Effector memory CD4-positive, alpha-beta T cell (primary cell): ENCODE measurements around the gene PECR.

ENCODE experiments used
- DNase-seq, 3 donors: peaks; one replicate each; pipeline ENCODE4 v3.0.0-alpha.2; 2020
- H3K27ac ChIP-seq: 2 replicates; pipeline ENCODE4 v1.7.0; 2013; ENCODE audit warnings: mild to moderate bottlenecking, low read length, moderate library complexity; ENCODE audit not compliant: insufficient read depth, poor library complexity, severe bottlenecking
- H3K27me3 ChIP-seq: replicated peaks from 2 replicates; pipeline ENCODE4 v1.7.0; 2013; ENCODE audit warnings: mild to moderate bottlenecking, low read length; ENCODE audit not compliant: insufficient read depth, control insufficient read depth, poor library complexity, severe bottlenecking
- H3K36me3 ChIP-seq: 2 replicates; pipeline ENCODE4 v1.7.0; 2013; ENCODE audit warnings: mild to moderate bottlenecking, low read length, moderate library complexity; ENCODE audit not compliant: control insufficient read depth, insufficient read depth
- H3K4me1 ChIP-seq: 2 replicates; pipeline ENCODE4 v1.7.0; 2013; ENCODE audit warnings: low read length, mild to moderate bottlenecking; ENCODE audit not compliant: control insufficient read depth, insufficient read depth, poor library complexity, severe bottlenecking
- H3K4me3 ChIP-seq: 2 replicates; pipeline ENCODE4 v1.7.0; 2013; ENCODE audit warnings: low read length, low read depth, mild to moderate bottlenecking; ENCODE audit not compliant: insufficient read depth, poor library complexity, severe bottlenecking
- H3K9me3 ChIP-seq: 2 replicates; pipeline ENCODE4 v1.7.0; 2013; ENCODE audit warnings: mild to moderate bottlenecking, low read length, moderate library complexity; ENCODE audit not compliant: control insufficient read depth

PECR gene

DNA sequence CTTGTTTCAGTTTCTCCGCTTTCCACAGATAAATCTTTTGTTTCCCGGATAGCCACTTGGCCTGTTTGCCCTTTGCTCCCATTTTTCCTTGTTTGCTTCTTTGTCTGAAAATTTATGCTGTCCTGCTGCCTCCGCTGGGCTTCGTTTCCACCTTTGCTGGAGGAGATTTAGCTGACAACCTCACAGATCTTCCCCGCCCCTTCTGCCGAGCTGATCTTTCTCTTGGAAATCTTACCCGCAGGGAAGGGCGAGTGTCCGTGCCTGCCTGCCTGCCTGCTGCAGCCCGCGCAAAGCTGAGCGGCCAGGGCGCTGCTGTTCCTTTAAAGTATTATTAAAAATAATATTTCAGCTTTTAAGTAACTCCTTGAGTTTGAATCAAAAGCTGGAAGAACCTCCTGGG, 26.2 kb upstream of the PECR start:
- H3K27ac ChIP-seq: no peak overlapping the region
- H3K4me3 ChIP-seq: no peak overlapping the region

DNA sequence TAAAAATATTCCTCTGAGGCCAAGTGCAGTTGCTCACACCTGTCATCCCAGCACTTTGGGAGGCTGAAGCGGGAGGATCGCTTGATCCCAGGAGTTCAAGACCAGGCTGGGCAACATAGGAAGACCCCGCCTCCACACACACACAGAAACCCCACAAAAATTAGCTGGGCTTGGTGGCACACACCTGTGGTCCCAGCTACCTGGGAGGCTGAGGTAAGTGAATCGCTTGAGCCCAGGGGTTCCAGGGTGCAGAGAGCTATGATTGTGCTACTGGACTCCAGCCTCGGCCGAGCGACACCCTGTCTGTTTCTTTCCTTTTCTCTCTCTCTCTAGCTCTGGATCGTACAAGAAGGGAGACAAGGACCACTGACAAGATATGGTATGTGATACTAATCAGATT, 25.7 kb upstream of the PECR start:
- H3K9me3 ChIP-seq: no peaks in the 10 kb centered on the region
- H3K36me3 ChIP-seq: peaks cover 13% of the 10 kb centered on the region
- H3K27me3 ChIP-seq: no peaks in the 10 kb centered on the region
- peaks cover 4% of the 10 kb centered on the region for H3K4me1 ChIP-seq
- H3K4me3 ChIP-seq: no peak overlapping the region
- DNase-seq: no peak
- no peak overlapping the region for H3K27ac ChIP-seq

More for the DNA sequence above, 26.2 kb upstream of the PECR start:
- no peaks in the 10 kb centered on the region for H3K27me3 ChIP-seq
- no peaks in the 10 kb centered on the region for H3K9me3 ChIP-seq
- DNase-seq: no peak
- H3K36me3 ChIP-seq: peaks cover 13% of the 10 kb centered on the region
- peaks cover 4% of the 10 kb centered on the region for H3K4me1 ChIP-seq

DNA sequence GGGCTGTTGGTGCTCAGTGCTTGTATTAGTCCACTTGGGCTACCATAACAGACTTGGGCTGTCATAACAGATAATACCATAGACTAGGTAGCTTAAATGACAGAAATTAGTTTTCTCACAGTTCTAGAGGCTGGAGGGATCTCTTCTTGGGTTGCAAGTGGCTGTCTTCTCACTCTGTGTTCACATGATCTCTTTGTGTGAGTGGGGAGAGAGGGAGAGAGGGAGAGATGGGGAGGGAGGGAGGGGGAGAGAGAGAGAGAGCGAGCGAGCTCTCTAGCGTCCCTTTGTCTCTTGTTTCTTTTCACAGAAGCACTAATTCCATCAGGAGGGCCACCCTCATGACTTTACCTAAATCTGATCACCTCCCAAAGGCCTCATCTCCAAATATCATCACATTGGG, 23.1 kb upstream of the PECR start:
- DNase-seq: no peak
- no peaks in the 10 kb centered on the region for H3K4me1 ChIP-seq
- no peaks in the 10 kb centered on the region for H3K9me3 ChIP-seq
- H3K36me3 ChIP-seq: peaks cover 12% of the 10 kb centered on the region
- H3K27ac ChIP-seq: no peak overlapping the region
- H3K4me3 ChIP-seq: no peak overlapping the region
- H3K27me3 ChIP-seq: no peaks in the 10 kb centered on the region

DNA sequence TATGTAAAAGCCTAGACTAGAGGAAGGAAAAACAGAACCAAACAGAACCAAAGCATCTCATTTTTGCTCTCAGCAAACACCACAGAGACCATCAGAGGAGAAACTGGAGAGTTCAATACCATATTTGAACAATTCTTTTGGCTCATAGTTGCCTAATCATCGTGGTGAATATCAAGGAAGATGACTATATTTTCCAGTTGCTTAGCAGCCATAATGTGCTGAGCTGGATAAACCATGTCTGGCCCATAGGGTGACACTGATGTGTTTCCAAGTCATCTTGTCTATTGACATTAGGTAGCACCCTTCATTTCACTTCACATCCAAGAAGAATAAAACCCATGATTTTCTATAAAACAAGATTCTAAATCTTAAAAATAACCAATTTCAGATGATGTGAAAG, 21.6 kb upstream of the PECR start:
- Histone ChIP-seq H3K27me3 (no peaks in the 10 kb centered on the region), H3K4me3 (no peak overlapping the region), H3K27ac (no peak overlapping the region), H3K4me1 (no peaks in the 10 kb centered on the region), H3K9me3 (no peaks in the 10 kb centered on the region), H3K36me3 (peaks cover 12% of the 10 kb centered on the region)
- no peak for DNase-seq

DNA sequence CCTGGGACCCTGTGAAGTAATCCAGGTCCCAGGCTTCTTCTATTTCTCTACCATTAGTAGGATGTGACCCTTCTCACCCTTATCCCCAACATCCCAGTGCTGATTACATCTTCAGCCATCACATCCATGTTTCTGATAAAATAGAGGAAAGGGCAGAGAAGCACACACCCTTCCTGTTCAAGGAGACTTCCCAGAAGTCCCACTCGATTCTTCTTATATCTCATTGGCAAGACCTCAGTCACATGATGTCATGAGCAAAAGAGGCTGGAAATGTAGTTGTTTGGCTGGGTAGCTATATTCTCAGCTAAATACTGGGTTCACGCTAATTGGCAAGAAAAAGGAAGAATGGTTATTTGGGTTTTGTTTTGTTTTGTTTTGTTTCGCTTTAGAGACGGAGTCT, 19.5 kb upstream of the PECR start:
- no peak overlapping the region for H3K4me3 ChIP-seq
- no peaks in the 10 kb centered on the region for H3K27me3 ChIP-seq
- no peak overlapping the region for H3K27ac ChIP-seq
- peaks cover 15% of the 10 kb centered on the region for H3K36me3 ChIP-seq
- H3K4me1 ChIP-seq: no peaks in the 10 kb centered on the region
- DNase-seq: no peak
- no peaks in the 10 kb centered on the region for H3K9me3 ChIP-seq

DNA sequence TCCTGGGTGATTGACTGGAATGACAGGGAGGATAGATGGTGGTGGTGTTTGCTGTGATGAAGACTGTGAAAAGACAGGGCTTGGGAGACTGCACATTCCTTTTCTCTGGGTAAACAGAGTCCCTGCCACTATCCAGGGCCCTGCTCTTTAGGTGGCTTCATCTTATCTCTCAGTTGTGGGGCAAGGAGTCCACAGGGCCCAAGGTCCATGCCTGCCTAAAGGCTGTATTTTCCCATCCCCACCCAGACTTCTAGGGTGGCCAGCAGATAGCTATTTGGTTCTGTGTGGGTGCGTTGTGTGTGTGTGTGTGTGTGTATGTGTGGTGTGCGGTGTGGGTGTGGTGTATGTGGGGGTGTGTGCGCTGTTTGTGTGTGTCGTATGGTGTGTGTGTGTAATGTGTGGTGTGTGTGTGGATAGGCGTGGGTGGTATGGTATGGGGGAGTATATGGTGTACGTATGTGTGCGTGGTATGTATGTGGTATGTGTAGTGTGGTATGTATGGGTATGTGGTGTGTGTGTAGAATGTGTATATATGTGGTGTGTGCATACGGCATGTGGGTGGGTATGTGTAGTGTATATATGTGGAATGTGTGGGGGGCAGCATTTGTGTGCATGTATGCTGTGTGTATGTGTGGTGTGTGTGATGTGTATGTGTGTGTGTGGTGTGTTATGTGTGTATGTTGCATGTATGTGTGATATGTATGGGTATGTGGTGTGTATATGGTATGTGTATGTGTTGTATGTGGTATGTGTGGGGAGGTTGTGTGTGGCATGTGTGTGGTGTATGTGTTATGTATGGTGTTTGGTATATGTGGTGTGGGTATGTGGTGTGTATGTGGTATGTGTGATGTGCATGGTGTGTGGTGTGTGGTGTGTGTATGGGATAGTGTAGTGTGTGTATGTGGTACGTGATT, 17.1 kb upstream of the PECR start:
- Histone ChIP-seq H3K4me1 (no peaks in the 10 kb centered on the region), H3K4me3 (no peak overlapping the region), H3K27me3 (no peaks in the 10 kb centered on the region), H3K27ac (no peak overlapping the region), H3K9me3 (no peaks in the 10 kb centered on the region), H3K36me3 (peaks cover 15% of the 10 kb centered on the region)
- no peak for DNase-seq

DNA sequence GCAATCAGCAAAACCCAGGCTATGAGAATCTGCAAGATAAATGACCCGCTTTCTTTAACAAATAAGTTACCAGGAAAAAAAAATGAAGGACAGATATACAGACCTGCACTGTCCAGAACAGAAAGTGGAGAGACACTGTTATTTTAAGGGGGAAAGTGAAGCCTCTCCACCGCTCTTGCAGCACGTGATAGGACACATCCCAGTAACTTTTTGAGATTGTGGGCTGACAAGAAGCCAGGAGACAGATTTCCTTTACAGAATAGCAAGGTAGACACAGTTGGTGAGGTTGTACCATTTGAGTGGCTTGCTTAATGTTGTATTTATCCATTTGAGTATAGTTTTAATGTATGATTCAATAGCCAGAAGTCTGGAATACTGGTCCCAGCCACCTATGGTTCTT, 13.1 kb upstream of the PECR start:
- H3K27me3 ChIP-seq: no peaks in the 10 kb centered on the region
- H3K4me1 ChIP-seq: no peaks in the 10 kb centered on the region
- H3K9me3 ChIP-seq: no peaks in the 10 kb centered on the region
- no peak for DNase-seq
- no peak overlapping the region for H3K27ac ChIP-seq
- H3K36me3 ChIP-seq: peaks cover 3% of the 10 kb centered on the region
- no peak overlapping the region for H3K4me3 ChIP-seq

DNA sequence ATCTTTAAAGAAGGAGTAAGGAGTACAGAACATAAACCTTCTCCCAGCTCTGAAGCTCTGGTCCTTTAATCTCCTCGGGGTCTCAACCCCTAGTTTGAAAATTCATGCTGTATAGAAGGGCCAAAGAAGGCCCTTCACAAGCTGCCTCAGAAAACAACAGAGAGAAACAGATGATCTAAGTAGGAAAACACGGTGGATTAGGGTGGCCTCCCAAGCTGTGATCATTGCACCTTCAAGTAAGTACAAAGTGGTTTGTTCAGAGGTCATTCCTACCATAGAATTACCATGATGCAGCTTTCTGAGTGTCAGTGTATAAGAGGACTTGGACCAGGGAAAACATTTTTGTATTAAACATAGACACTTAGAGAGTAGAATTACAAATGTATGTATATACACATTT, 11.0 kb upstream of the PECR start:
- H3K9me3 ChIP-seq: no peaks in the 10 kb centered on the region
- H3K27me3 ChIP-seq: no peaks in the 10 kb centered on the region
- H3K4me1 ChIP-seq: no peaks in the 10 kb centered on the region
- DNase-seq: no peak
- no peak overlapping the region for H3K4me3 ChIP-seq
- no peak overlapping the region for H3K27ac ChIP-seq
- H3K36me3 ChIP-seq: peaks cover 3% of the 10 kb centered on the region

DNA sequence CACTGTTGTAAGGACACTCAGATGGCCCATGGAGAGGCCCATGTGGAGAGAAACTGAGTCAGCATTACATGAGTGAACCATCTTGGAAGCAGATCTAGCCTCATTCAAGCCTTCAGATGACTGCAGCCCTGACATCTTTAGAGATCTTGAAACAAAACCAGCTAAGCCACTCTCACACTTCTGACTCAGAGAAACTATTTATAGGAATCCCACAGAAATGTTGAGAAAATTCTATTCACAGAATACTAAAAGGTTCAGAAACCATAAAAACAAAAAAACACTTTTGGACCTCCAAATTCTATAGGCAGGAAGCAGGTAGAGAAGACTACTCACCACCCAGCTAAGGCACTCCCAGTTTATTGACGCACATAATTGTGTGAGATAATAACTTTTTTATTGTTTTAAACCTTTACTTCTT, 8.8 kb upstream of the PECR start:
- Histone ChIP-seq H3K36me3 (no peaks in the 10 kb centered on the region), H3K4me1 (no peaks in the 10 kb centered on the region), H3K27me3 (no peaks in the 10 kb centered on the region), H3K9me3 (no peaks in the 10 kb centered on the region), H3K27ac (no peak overlapping the region), H3K4me3 (no peak overlapping the region)
- DNase-seq: no peak

DNA sequence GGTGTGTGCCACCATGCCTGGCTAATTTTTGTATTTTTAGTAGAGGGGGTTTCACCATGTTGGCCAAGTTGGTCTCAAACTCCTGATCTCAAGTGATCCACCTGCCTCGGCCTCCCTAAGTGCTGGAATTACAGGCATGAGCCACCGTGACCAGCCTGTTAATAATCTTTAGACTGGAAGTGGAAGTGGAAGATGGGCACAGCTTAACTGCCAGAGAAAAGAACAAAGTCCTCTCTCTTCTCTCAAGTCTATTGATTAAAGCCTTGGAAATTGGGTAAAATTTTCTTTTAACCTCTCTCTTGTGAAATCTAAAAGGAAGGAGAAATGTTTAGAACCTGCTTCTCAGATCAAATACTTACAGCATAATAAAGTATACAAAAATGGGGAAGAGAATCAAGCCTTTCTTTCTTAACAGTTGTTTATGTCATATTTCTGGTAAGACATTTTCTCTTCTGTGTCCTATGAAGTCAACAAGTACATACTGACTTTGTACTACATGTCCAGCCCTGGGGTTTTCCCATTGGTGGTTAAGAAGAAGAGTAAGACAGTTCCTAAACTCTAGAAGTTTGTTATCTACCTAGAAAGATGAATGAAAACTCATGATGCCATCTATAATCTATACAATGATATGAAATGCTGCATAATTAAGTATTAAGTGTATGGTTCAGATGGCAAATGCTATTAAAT, 4.7 kb upstream of the PECR start:
- peaks cover 22% of the 10 kb centered on the region for H3K4me1 ChIP-seq
- no peaks in the 10 kb centered on the region for H3K9me3 ChIP-seq
- no peak for DNase-seq
- H3K4me3 ChIP-seq: no peak overlapping the region
- H3K27me3 ChIP-seq: no peaks in the 10 kb centered on the region
- H3K36me3 ChIP-seq: no peaks in the 10 kb centered on the region
- no peak overlapping the region for H3K27ac ChIP-seq
